HepG2 (cell line): ENCODE data around the gene DIMT1. TPM values are rescaled to one million over a fixed set of nuclear protein-coding genes. Genes with fewer than 3 reads are reported as not detected.

ENCODE experiments used
- ARHGAP35 ChIP-seq: sonication (generic); formaldehyde crosslinking; IDR thresholded peaks from 2 replicates; pipeline ENCODE4 v1.9.0; 2022; ENCODE audit warnings: mild to moderate bottlenecking, inconsistent platforms, moderate library complexity, missing genetic modification reagents, borderline replicate concordance
- ARID3A ChIP-seq: IDR thresholded peaks from 2 replicates; pipeline ENCODE4 v1.6.1; 2012; ENCODE audit warnings: low read depth, low read length, improper control_type of control experiment
- BORCS8-MEF2B ChIP-seq: sonication (generic); formaldehyde crosslinking; IDR thresholded peaks from 2 replicates; pipeline ENCODE4 v1.8.0; 2022; ENCODE audit warnings: mild to moderate bottlenecking, missing genetic modification reagents
- DNMT1 ChIP-seq: sonication (generic); formaldehyde crosslinking; IDR thresholded peaks from 2 replicates; pipeline ENCODE4 v1.5.1; 2020; ENCODE audit warnings: mild to moderate bottlenecking, missing genetic modification reagents
- E2F1 ChIP-seq: sonication (generic); formaldehyde crosslinking; IDR thresholded peaks from 2 replicates; pipeline ENCODE4 v1.5.0; 2020; ENCODE audit warnings: missing genetic modification reagents
- ETV5 ChIP-seq: IDR thresholded peaks from 2 replicates; pipeline ENCODE4 v1.6.1; 2018; ENCODE audit warnings: missing biosample characterization, missing genetic modification reagents, inconsistent platforms, borderline replicate concordance
- NFKBIZ ChIP-seq: IDR thresholded peaks from 2 replicates; pipeline ENCODE4 v1.6.1; 2018; ENCODE audit warnings: missing genetic modification reagents, missing compliant biosample characterization
- PAF1 ChIP-seq: IDR thresholded peaks from 2 replicates; pipeline ENCODE4 v1.6.1; 2016; ENCODE audit warnings: missing genetic modification reagents, missing compliant biosample characterization
- PITX1 ChIP-seq: sonication (generic); formaldehyde crosslinking; IDR thresholded peaks from 2 replicates; pipeline ENCODE4 v1.5.1; 2020; ENCODE audit warnings: mild to moderate bottlenecking, missing genetic modification reagents
- POLR2AphosphoS2 ChIP-seq: IDR thresholded peaks from 2 replicates; pipeline ENCODE4 v1.6.1; 2011; ENCODE audit warnings: low read depth, low read length, improper control_type of control experiment
- SMAD1 ChIP-seq: sonication (generic); formaldehyde crosslinking; IDR thresholded peaks from 2 replicates; pipeline ENCODE4 v1.4.0; 2020; ENCODE audit warnings: missing genetic modification reagents, low read depth, mild to moderate bottlenecking, borderline replicate concordance
- TFE3 ChIP-seq: IDR thresholded peaks from 2 replicates; pipeline ENCODE4 v1.6.1; 2016
- XRCC5 ChIP-seq: fragments of 200-400 bp; formaldehyde crosslinking; optimal IDR thresholded peaks from 2 replicates; pipeline ENCODE3; 2017; ENCODE audit warnings: mild to moderate bottlenecking, low read length
- ZBTB34 ChIP-seq: sonication (generic); formaldehyde crosslinking; IDR thresholded peaks from 2 replicates; pipeline ENCODE4 v1.8.0; 2022; ENCODE audit warnings: mild to moderate bottlenecking, missing genetic modification reagents
- ZFP36 ChIP-seq: fragments of 150-350 bp; IDR thresholded peaks from 2 replicates; pipeline ENCODE4 v1.6.1; 2018; ENCODE audit warnings: borderline replicate concordance, low read length, low read depth; ENCODE audit not compliant: partially characterized antibody
- ZFP41 ChIP-seq: sonication (generic); formaldehyde crosslinking; IDR thresholded peaks from 2 replicates; pipeline ENCODE4 v1.4.0; 2020; ENCODE audit warnings: mild to moderate bottlenecking, missing genetic modification reagents, borderline replicate concordance
- ZNF136 ChIP-seq: sonication (generic); formaldehyde crosslinking; IDR thresholded peaks from 2 replicates; pipeline ENCODE4 v1.8.1; 2022; ENCODE audit warnings: low read depth, mild to moderate bottlenecking, moderate library complexity, missing genetic modification reagents
- ZNF180 ChIP-seq: sonication (generic); formaldehyde crosslinking; IDR thresholded peaks from 2 replicates; pipeline ENCODE4 v1.4.0; 2020; ENCODE audit warnings: low read depth, missing genetic modification reagents, borderline replicate concordance
- ZNF383 ChIP-seq: sonication (generic); formaldehyde crosslinking; IDR thresholded peaks from 2 replicates; pipeline ENCODE4 v1.4.0; 2020; ENCODE audit warnings: missing genetic modification reagents, mild to moderate bottlenecking, borderline replicate concordance
- ZNF468 ChIP-seq: sonication (generic); formaldehyde crosslinking; IDR thresholded peaks from 2 replicates; pipeline ENCODE4 v1.8.0; 2022; ENCODE audit warnings: mild to moderate bottlenecking, moderate library complexity, missing genetic modification reagents
- ZNF7 ChIP-seq: IDR thresholded peaks from 2 replicates; pipeline ENCODE4 v1.6.1; 2016; ENCODE audit warnings: missing biosample characterization, missing genetic modification reagents
- ZNF703 ChIP-seq: sonication (generic); formaldehyde crosslinking; IDR thresholded peaks from 2 replicates; pipeline ENCODE4 v1.5.1; 2020; ENCODE audit warnings: missing genetic modification reagents, mild to moderate bottlenecking, moderate library complexity, borderline replicate concordance
- polyA plus RNA-seq, 8 experiments: library from polyadenylated mRNA; depleted of rRNA in 3 of 8; stranded (reverse) in 7 of 8; unstranded in 1 of 8; fragments of >200 nt; fragmentation: Illumina TruSeq in 4 of 8; extraction: Trizol in 4 of 8; gene quantifications; 2 replicates each; pipeline versions ENCODE4 v1.2.1 to v1.2.3, GENCODE V29; 2011 to 2016; ENCODE audit warnings: low read depth in 4 of 8, missing spikeins in 1 of 8, mixed read lengths in 1 of 8; ENCODE audit not compliant: insufficient read depth in 1 of 8
- total RNA-seq, 5 experiments: library from RNA; depleted of rRNA; stranded (reverse); fragments of >200 nt; fragmentation: Illumina TruSeq; extraction: Trizol; gene quantifications; 2 replicates each; pipeline ENCODE4 v1.2.3, GENCODE V29; 2016; ENCODE audit warnings: low read depth in 1 of 5

Gene DIMT1
- total and polyA plus RNA-seq, 2 of the 13 experiments (the other 11 are each of a cell fraction or from before 2014, with no cell fraction given), result 16.1 to 35.2 TPM

- TF ChIP-seq ZFP41 (CRISPR knock-in tag) (peak; percentile 64; the same call in 1 of the 2 replicates), DNMT1 (no peak), TFE3 (CRISPR knock-in tag) (0 out of 2 replicates have a peak, but pooled peaks have one; percentile 5), PITX1 (CRISPR knock-in tag) (peak; percentile 63; the same call in 1 of the 2 replicates), SMAD1 (CRISPR knock-in tag) (peak; percentile 87), ARHGAP35 (peak; percentile 81; the same call in 1 of the 2 replicates), ZNF180 (CRISPR knock-in tag) (0 out of 2 replicates have a peak, but pooled peaks have one; percentile 54), XRCC5 (peak; percentile 42), ZNF136 (0 out of 2 replicates have a peak, but pooled peaks have one; percentile 49), ZNF383 (CRISPR knock-in tag) (no peak), ARID3A (no peak), PAF1 (CRISPR knock-in tag) (no peak), ETV5 (peak; percentile 61; the same call in 1 of the 2 replicates), BORCS8-MEF2B (CRISPR knock-in tag) (peak; percentile 87), POLR2AphosphoS2 (no peak), ZNF7 (no peak), NFKBIZ (CRISPR knock-in tag) (peak; percentile 74; the same call in 1 of the 2 replicates), ZBTB34 (CRISPR knock-in tag) (no peak; the same call in 1 of the 2 replicates), E2F1 (CRISPR knock-in tag) (peak; percentile 48), ZNF468 (CRISPR knock-in tag) (no peak), ZNF703 (CRISPR knock-in tag) (peak; percentile 79; the same call in 1 of the 2 replicates), ZFP36 (no peak)
Measured at GRCh38 chr5:62403411-62404250, at the start of gene DIMT1 (continued).
